H9 (cell line): ENCODE data around the gene STT3A. TPM values are rescaled to one million over a fixed set of nuclear protein-coding genes. Genes with fewer than 3 reads are reported as not detected.

ENCODE experiments used
- DNase-seq: peaks from one replicate; pipeline ENCODE4 v3.0.0-alpha.2; 2017
- H2AFZ ChIP-seq: one replicate; pipeline ENCODE4 v1.6.1; 2013; ENCODE audit warnings: mild to moderate bottlenecking, low read length, control low read depth, moderate library complexity
- H2AK5ac ChIP-seq: 2 replicates; pipeline ENCODE4 v1.6.1; 2013; ENCODE audit warnings: low read length, control low read depth, mixed read lengths; ENCODE audit not compliant: insufficient read length
- H2BK120ac ChIP-seq: one replicate; pipeline ENCODE4 v1.6.1; 2013; ENCODE audit warnings: low read depth, mild to moderate bottlenecking, low read length, control low read depth, inconsistent platforms; ENCODE audit not compliant: poor library complexity, severe bottlenecking
- H2BK12ac ChIP-seq: 2 replicates; pipeline ENCODE4 v1.6.1; 2013; ENCODE audit warnings: low read length, control low read depth, mixed read lengths, low read depth; ENCODE audit not compliant: insufficient read length
- H2BK15ac ChIP-seq: 2 replicates; pipeline ENCODE4 v1.6.1; 2013; ENCODE audit warnings: low read depth, low read length, control low read depth
- H2BK20ac ChIP-seq: one replicate; pipeline ENCODE4 v1.6.1; 2013; ENCODE audit warnings: low read depth, mild to moderate bottlenecking, low read length, control low read depth, inconsistent platforms; ENCODE audit not compliant: poor library complexity, severe bottlenecking
- H2BK5ac ChIP-seq: 2 replicates; pipeline ENCODE4 v1.6.1; 2013; ENCODE audit warnings: low read length, control low read depth, mixed read lengths; ENCODE audit not compliant: insufficient read length
- H3K14ac ChIP-seq: 2 replicates; pipeline ENCODE4 v1.6.1; 2013; ENCODE audit warnings: low read length, control low read depth; ENCODE audit not compliant: insufficient read depth
- H3K18ac ChIP-seq: 2 replicates; pipeline ENCODE4 v1.6.1; 2013; ENCODE audit warnings: low read depth, mild to moderate bottlenecking, mixed read lengths, low read length, control low read depth; ENCODE audit not compliant: insufficient read length
- H3K23ac ChIP-seq: 2 replicates; pipeline ENCODE4 v1.6.1; 2013; ENCODE audit warnings: low read length, control low read depth, mixed read lengths, low read depth; ENCODE audit not compliant: insufficient read length
- H3K23me2 ChIP-seq: 2 replicates; pipeline ENCODE4 v1.6.1; 2013; ENCODE audit warnings: low read depth, mild to moderate bottlenecking, mixed read lengths, low read length, control low read depth; ENCODE audit not compliant: insufficient read length, poor library complexity, severe bottlenecking
- H3K27ac ChIP-seq: 2 replicates; pipeline ENCODE4 v1.5.1; 2013; ENCODE audit warnings: low read length, control low read depth, mixed read lengths, low read depth; ENCODE audit not compliant: insufficient read length
- H3K27me3 ChIP-seq: 2 replicates; pipeline ENCODE4 v1.6.1; 2013; ENCODE audit warnings: low read length, control low read depth, inconsistent platforms; ENCODE audit not compliant: insufficient read depth
- H3K4ac ChIP-seq: 2 replicates; pipeline ENCODE4 v1.6.1; 2013; ENCODE audit warnings: low read depth, mild to moderate bottlenecking, control low read depth, inconsistent platforms, low read length, moderate library complexity
- H3K4me1 ChIP-seq: 2 replicates; pipeline ENCODE4 v1.6.1; 2013; ENCODE audit warnings: low read length, control low read depth, inconsistent platforms; ENCODE audit not compliant: insufficient read depth
- H3K4me2 ChIP-seq: 2 replicates; pipeline ENCODE4 v1.6.1; 2013; ENCODE audit warnings: low read length, control low read depth, mixed read lengths; ENCODE audit not compliant: insufficient read length, insufficient read depth
- H3K56ac ChIP-seq: 2 replicates; pipeline ENCODE4 v1.6.1; 2013; ENCODE audit warnings: low read depth, mild to moderate bottlenecking, mixed read lengths, low read length, control low read depth; ENCODE audit not compliant: insufficient read length
- H3K79me1 ChIP-seq: 2 replicates; pipeline ENCODE4 v1.6.1; 2013; ENCODE audit warnings: low read depth, mild to moderate bottlenecking, moderate library complexity, low read length, control low read depth, inconsistent platforms; ENCODE audit not compliant: insufficient read depth, poor library complexity, severe bottlenecking
- H3K79me2 ChIP-seq: 2 replicates; pipeline ENCODE4 v1.6.1; 2013; ENCODE audit warnings: low read length, control low read depth, inconsistent platforms; ENCODE audit not compliant: insufficient read depth
- H3K9ac ChIP-seq: 2 replicates; pipeline ENCODE4 v1.6.1; 2013; ENCODE audit warnings: low read length, control low read depth, mixed read lengths; ENCODE audit not compliant: insufficient read length; ENCODE audit errors: extremely low read depth
- H3K9me3 ChIP-seq: one replicate; pipeline ENCODE4 v1.6.1; 2013; ENCODE audit warnings: low read depth, low read length, inconsistent platforms; ENCODE audit not compliant: control insufficient read depth
- H3T11ph ChIP-seq: one replicate; pipeline ENCODE4 v1.6.1; 2013; ENCODE audit warnings: mild to moderate bottlenecking, low read length, control low read depth, inconsistent platforms
- H4K20me1 ChIP-seq: one replicate; pipeline ENCODE4 v1.6.1; 2013; ENCODE audit not compliant: control insufficient read depth, insufficient read length, insufficient read depth
- H4K5ac ChIP-seq: 2 replicates; pipeline ENCODE4 v1.6.1; 2013; ENCODE audit warnings: low read depth, mild to moderate bottlenecking, mixed read lengths, low read length, control low read depth; ENCODE audit not compliant: insufficient read length
- H4K8ac ChIP-seq: replicated peaks from 2 replicates; pipeline ENCODE4 v1.6.1; 2013; ENCODE audit warnings: low read length, control low read depth, mixed read lengths, low read depth; ENCODE audit not compliant: insufficient read length
- H4K91ac ChIP-seq: 2 replicates; pipeline ENCODE4 v1.6.1; 2013; ENCODE audit warnings: low read depth, mild to moderate bottlenecking, moderate library complexity, mixed read lengths, low read length, control low read depth; ENCODE audit not compliant: insufficient read length
- H3K27ac Mint-ChIP-seq, 3 experiments: 2 replicates in 2 of 3; 3 replicates in 1 of 3; pipeline ENCODE4 v1.8.0; 2020 to 2021; ENCODE audit warnings: mixed read lengths in 3 of 3, mild to moderate bottlenecking in 1 of 3, moderate library complexity in 1 of 3
- H3K27me3 Mint-ChIP-seq: 2 replicates; pipeline ENCODE4 v1.8.0; 2021; ENCODE audit warnings: low read depth, mild to moderate bottlenecking, moderate library complexity, mixed read lengths
- H3K36me3 Mint-ChIP-seq, 3 experiments: 2 replicates in 2 of 3; 3 replicates in 1 of 3; pipeline ENCODE4 v1.8.0; 2020 to 2021; ENCODE audit warnings: low read depth in 3 of 3, mixed read lengths in 3 of 3; ENCODE audit not compliant: insufficient read depth in 1 of 3
- H3K4me1 Mint-ChIP-seq, 2 experiments: 2 replicates each; pipeline ENCODE4 v1.8.0; 2020; ENCODE audit warnings: mixed read lengths in 2 of 2
- H3K4me3 Mint-ChIP-seq, 2 experiments: 2 replicates in 1 of 2; 3 replicates in 1 of 2; pipeline ENCODE4 v1.8.0; 2020 to 2021; ENCODE audit warnings: mild to moderate bottlenecking in 2 of 2, mixed read lengths in 2 of 2, moderate library complexity in 1 of 2
- H3K9me3 Mint-ChIP-seq, 2 experiments: 2 replicates in 1 of 2; 3 replicates in 1 of 2; pipeline ENCODE4 v1.8.0; 2020; ENCODE audit warnings: mild to moderate bottlenecking in 2 of 2, mixed read lengths in 2 of 2, moderate library complexity in 1 of 2
- CTCF ChIP-seq: fragments of 200-600 bp; sonication (generic); conservative IDR thresholded peaks from 3 replicates; pipeline ENCODE4 v1.8.0; 2021; ENCODE audit warnings: antibody characterized with exemption, mild to moderate bottlenecking
- WGBS: extraction: QIAGEN DNeasy Blood & Tissue Kit; methylation state at CpG from one replicate; pipeline ENCODE4 v1.1.7; 2013; ENCODE audit warnings: missing lambda C conversion rate, low lambda C conversion rate, mixed read lengths; ENCODE audit not compliant: insufficient read length; ENCODE audit errors: extremely low coverage; 5-methylcytosine and 5-hydroxymethylcytosine counted together
- total RNA-seq: library from RNA; stranded (reverse); gene quantifications from 2 replicates; pipeline ENCODE4 v1.2.1, GENCODE V29; 2021

STT3A gene
- total RNA-seq, 1 experiment from 2014 or later: 128 TPM

- Histone ChIP-seq H2AFZ (no peak overlapping the region), H3K23me2 (no peaks in the 10 kb centered on the region), H3K9me3 (no peaks in the 10 kb centered on the region), H4K91ac (no peak overlapping the region), H2AK5ac (no peak overlapping the region), H3K4me1 (no peaks in the 10 kb centered on the region), H3K27ac (no peak overlapping the region), H3K27me3 (no peaks in the 10 kb centered on the region), H4K20me1 (no peaks in the 10 kb centered on the region), H3K14ac (no peak overlapping the region), H3K56ac (no peak overlapping the region), H3K9ac (no peak overlapping the region), H3K23ac (no peak overlapping the region), H2BK20ac (no peak overlapping the region), H2BK120ac (no peak overlapping the region), H2BK5ac (no peak overlapping the region), H3K79me2 (0 out of 2 replicates have a peak, but pooled peaks cover under 1% of the 10 kb centered on the region), H3K18ac (no peak overlapping the region), H2BK12ac (no peak overlapping the region), H4K8ac (no peak overlapping the region), H2BK15ac (no peak overlapping the region), H4K5ac (no peak overlapping the region), H3T11ph (no peak overlapping the region), H3K4ac (no peak overlapping the region), H3K79me1 (no peaks in the 10 kb centered on the region), H3K4me2 (no peak overlapping the region)
- H3K27ac Mint-ChIP-seq: no peak overlapping the region
- H3K4me1 Mint-ChIP-seq: no peaks in the 10 kb centered on the region
- no peaks in the 10 kb centered on the region for H3K27me3 Mint-ChIP-seq
- H3K9me3 Mint-ChIP-seq: no peaks in the 10 kb centered on the region
- H3K36me3 Mint-ChIP-seq: peaks cover 26 to 87% (median 77%) of the 10 kb centered on the region in 3 experiments; a peak in 6 of 7 replicates
- H3K4me3 Mint-ChIP-seq: no peak overlapping the region
- no peak for TF ChIP-seq CTCF
- WGBS: no CpG with 5 or more reads among the region's 3 CpGs
- no peak for DNase-seq
Measured at GRCh38 chr11:125645871-125646270, 53.2 kb downstream of the STT3A start.
